NCI-H345 (cell line): ENCODE data around the gene R3HDM1.
"Not testable (repeated sequence)": the region's sequence is repeated elsewhere in the genome, so short reads cannot be mapped to it uniquely, and the experiment has no call there.

Source experiments
- DNase-seq: peaks from one replicate; lab custom pipeline; 2025; lab: John Stamatoyannopoulos, UW

R3HDM1 gene

DNA sequence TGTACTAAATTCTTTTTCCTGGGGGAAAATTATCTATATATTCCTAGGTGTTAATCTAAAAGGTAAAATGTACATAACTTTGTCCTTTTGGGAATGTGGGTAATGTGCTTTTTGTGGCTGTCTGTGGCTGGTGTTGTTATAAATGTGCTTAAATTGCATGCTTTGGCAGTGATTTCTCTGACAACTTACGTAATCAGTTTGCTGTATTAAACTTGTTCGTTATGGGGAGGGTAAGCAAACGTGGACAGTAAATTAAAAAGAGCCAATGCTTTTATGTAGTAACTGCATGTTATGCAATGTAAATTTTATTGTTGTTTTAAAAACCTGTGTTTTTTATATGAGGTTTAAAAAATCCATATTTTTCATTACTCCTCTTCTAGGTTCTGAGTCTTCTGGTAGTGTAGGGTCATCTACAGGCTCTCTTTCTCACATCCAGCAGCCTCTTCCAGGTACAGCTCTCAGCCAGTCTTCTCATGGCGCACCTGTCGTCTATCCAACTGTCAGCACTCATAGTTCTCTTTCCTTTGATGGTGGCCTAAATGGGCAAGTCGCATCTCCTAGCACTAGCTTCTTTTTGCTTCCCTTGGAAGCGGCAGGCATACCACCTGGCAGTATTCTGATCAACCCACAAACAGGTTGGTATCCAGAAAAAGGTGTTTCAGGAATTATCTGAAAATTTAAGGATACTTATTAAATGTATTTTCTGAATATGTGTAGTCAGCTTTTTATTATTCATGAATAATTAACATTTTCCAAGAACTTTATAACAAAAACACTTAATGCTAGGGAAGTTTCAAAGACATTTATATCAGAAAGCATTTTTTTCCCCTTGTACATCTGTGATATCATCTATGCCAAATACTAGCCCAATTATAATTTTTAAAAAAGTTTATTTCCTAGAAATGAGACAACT, 110.1 kb downstream of the R3HDM1 start:
- DNase-seq: no peak

DNA sequence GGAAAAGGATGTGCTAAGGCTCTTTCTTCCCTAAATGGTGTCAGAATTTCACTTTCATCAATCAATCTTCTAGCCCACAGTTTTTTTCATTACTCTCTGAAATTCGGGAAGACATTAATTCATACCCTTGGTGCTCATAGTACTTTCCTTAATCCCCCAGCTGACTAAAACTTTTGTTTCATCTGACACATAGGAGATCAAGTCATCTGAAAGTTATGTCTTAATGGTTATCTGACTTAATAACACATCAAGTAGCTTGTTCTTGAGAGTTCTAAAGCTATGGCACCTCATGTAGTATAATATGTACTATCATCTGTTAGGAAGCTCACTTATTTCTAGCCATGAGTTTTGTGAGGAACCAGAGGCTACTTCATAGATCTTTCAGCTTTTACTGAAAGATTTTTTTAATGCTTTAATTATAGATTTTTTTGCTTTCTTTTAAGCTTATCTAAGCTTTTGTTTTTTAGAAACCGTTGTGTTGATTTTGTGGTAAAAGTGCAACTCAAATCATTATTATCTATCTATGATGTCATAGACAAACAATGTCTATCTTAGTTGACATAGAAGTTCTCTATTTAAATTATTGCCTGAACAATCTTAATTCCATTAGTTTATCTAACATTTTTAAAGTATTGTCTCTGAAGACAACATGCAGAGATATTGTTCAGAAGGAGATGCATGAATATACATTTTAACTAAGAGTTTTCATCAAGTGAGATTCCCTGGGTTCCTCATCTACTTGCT, 116.7 kb downstream of the R3HDM1 start:
- DNase-seq: no peak

DNA sequence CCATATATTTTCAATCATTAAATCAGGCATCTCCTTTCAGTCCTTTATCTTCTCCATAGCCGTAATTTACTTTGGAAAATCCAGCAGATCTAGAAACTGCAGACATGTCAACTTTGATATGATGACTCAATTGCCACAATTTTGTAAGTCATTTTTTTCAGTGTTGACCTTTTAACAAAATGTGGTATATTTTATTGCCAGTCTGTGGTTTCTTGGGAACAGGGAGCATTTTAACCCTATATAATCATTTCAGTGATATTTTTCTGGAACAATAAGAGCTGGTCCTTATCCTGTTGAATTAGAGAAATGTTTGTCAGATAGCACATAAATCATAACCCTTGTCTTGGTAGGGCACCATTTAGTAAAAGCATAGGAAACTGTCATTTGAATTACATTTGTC, 119.4 kb downstream of the R3HDM1 start:
- no peak for DNase-seq

GRCh38 chr2:135651717-135652116, 120.4 kb downstream of the R3HDM1 start:
- DNase-seq: no peak

DNA sequence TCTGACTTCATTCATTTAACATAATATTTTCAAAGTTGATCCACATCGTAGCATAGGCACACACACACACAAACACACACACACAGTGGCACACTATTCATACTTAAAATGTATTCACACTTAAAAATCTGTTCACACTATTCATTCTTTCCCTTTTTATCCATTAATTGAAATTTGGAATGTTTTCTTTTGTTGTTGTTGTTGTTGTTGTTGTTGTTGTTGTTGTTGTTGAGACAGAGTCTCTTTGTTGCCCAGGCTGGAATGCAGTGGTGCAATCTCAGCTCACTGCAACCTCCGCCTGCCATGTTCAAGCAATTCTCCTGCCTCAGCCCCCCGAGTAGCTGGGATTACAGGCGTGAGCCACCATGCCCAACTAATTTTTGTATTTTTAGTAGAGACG, 123.0 kb downstream of the R3HDM1 start:
- not testable (repeated sequence) for DNase-seq

- no peak for DNase-seq
Observed at GRCh38 chr2:135657806-135658582, 126.7 kb downstream of the R3HDM1 start.

DNA sequence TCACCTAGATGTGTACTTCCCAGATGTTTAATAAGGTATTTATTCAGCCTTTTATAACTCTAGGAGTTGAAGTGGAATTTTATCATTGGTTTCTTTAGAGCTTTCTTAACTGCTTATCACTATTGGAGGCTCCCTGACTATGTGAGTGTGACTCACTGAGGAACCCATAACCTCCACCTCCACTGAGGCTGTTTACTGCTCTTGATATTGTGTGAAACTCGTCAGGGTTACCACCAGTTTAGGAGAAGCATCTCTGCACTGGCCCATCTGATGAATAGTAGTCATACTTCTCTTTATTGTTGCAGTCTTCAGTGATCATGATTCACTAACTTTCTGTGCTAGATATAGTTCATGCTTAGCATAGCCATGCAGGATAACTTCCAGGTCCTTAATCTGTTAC, 130.8 kb downstream of the R3HDM1 start:
- DNase-seq: no peak

- no peak for DNase-seq
Observed at GRCh38 chr2:135663148-135663700, 131.9 kb downstream of the R3HDM1 start.

GRCh38 chr2:135664623-135665068, 133.4 kb downstream of the R3HDM1 start:
- DNase-seq: no peak

DNA sequence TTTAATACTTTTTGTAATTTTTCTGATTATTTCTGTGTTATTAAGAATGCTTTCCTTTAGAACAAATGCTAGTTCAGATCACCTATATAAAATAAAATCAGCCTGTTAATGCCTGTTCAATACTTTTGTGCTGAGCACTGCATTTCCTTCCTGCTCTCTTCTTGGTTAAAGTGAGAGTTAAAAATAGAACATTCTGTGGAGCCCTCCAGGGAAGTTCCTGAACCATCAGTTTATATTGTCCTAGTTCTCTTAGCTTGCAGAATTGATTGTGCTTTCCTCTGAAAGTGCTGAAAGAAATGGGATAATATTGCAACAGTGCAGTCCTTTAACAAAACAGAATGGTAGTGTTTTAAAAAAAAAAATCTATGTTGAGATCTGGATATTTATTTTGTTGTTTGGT, 135.8 kb downstream of the R3HDM1 start:
- DNase-seq: no peak

DNA sequence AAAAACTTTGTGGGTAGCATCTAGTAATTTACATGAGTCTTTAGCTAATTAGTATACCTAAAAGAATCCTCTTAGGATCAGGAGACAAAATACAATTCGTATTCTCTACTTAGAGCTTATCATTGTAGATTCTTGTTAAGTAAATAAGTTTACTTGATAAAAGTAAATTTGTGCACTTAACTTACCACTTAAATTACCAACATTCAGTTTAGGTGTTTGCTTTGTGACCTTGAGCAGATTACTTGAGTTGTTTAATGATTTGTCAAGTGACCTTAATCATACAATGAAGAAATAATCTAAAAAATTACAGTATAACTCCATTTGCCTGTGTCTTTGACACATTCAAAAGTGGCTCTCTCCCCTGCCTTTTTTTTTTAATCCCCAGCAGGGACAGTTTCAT, 143.2 kb downstream of the R3HDM1 start:
- no peak for DNase-seq

GRCh38 chr2:135676031-135676430, 144.7 kb downstream of the R3HDM1 start:
- no peak for DNase-seq

DNA sequence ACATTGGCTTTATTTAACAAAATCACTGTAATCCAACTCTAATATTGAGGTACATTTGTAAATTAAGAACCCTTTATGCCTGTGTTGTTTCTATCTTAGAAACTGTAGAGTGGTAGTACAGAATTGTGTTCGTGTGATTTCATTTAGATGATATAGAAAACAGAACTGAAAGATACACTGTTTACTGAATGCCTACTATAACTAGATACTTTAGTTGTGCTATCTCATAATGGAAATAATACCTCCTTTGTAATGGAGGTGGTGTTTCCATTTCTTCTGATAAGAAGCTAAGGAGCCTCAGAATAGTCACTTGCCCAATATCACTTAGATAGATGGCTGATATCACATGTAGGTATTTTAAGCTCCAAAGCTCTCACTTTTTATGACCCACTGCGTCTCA, 147.8 kb downstream of the R3HDM1 start:
- DNase-seq: no peak

DNA sequence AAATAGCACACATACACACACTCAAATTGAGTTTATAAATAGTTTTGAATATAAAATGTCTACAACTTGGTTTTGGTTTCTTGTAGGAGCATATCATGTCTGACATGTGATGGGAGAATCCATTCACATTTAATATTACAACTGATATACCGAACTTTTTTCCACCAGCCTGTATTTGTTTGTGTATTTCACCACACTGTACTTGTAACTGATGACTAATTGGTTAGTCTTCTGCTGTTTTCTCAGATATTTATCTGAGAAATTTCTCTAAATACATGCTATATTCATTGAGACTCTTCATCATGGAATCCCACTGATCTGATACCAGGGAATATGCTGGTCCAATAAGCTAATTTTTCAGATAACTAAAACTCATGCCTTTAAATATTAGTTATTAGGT, 154.1 kb downstream of the R3HDM1 start:
- DNase-seq: no peak

GRCh38 chr2:135688978-135689377, 157.7 kb downstream of the R3HDM1 start:
- no peak for DNase-seq

DNA sequence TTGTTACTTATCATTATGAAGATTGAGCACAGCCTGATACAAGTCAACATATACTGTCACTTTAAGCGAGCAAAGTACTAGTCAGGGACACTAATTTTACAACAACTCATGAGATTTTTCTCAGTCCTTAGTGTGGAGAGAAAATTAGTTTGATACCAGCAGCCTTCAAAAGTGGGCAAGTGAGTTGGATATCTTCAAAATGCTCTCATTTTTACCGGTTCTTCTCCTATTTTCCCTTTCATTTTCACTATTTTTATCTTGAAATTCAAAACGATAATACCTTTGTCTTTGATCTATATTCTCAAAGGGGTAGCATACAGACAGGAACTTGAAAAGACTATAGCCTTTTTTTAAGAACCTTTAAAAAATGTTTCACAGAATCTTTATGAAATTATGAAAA, 158.4 kb downstream of the R3HDM1 start:
- DNase-seq: no peak

GRCh38 chr2:135694711-135695110, 163.4 kb downstream of the R3HDM1 start:
- no peak for DNase-seq

DNA sequence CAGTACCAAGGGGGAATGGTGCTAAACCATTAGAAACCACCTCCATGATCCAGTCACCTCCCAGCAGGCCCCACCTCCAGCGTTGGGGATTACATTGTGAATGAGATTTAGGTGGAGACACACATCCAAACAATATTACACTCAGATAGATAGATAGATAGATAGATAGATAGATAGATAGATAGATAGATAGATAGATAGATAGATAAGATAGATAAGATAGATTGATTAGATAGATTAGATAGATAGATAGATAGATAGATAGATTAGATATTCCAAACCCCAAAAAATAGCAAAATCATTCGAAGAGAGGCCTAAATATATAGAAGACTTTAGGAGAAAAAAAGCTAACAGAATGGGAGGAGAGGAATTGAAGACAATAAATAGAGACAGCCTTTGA, 167.6 kb downstream of the R3HDM1 start:
- DNase-seq: no peak

- DNase-seq: no peak
Observed at GRCh38 chr2:135701442-135701841, 170.2 kb downstream of the R3HDM1 start.

DNA sequence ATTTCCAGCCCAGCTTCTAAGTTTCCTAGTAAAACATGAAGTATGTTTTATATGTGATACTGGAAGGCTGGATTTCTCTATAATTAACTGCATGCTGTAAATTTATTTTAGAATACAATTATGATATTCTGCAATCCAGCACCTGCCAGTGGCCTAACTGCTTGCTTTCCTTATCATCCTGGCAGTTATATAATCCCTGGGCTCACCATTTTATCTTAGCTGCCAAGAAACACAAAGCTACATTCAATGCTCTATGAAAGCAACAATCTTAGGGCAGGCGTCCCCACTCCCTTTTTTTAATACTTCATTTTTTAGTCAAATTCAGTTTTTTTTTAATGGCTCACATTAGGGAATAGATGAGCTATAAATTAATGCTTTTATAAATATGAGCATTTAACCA, 172.0 kb downstream of the R3HDM1 start:
- no peak for DNase-seq

DNA sequence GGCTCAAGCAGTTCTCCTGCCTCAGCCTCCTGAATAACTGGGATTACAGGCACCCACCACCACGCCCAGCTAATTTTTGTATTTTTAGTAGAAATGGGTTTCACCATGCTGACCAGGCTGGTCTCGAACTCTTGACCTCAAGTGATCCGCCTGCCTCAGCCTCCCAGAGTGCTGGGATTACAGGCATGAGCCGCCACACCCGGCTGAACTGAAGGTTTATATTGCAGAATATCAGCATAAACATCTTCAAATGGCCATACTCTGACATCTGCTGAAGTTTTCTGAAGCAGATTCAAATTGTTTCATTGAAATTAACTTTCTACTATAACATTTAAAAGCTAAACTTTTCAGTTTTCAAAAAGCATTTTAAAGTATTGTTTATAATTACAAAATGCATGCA, 172.8 kb downstream of the R3HDM1 start:
- not testable (repeated sequence) for DNase-seq

GRCh38 chr2:135708159-135708558, 176.9 kb downstream of the R3HDM1 start:
- no peak for DNase-seq
